GM21737 (cell line): Measurements from ENCODE around the gene CLDN34.

ENCODE experiments used
- ATAC-seq: cut with Tn5 transposase; IDR thresholded peaks from one replicate; pipeline ENCODE4 v1.9.1; 2021; ENCODE audit warnings: mild to moderate bottlenecking, moderate library complexity; ENCODE audit not compliant: unreplicated experiment

Gene CLDN34

GRCh38 chrX:9980401-9980800, 13.2 kb downstream of the CLDN34 start:
- no peak for ATAC-seq

- no peak for ATAC-seq
Observed at GRCh38 chrX:9980927-9981326, 13.8 kb downstream of the CLDN34 start.

DNA sequence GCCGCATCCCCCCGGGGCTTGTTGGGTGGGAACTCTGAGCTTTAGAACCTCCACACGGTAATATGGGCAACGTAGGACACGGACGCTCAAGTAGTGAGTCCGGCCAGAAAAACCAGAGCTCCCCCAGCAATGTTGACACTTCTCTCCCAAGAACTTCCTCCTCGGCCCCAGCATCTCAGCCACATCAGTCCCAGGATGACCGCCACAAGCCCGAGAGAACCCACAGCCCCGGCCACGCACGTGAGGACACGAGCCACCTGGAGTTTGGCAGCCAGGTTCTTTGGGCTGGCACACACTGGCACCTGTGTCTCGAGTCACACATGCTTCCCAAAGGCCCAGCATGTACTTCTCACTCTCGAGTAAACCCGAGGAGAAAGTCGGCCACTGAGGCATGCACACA, 16.3 kb downstream of the CLDN34 start:
- ATAC-seq: no peak

DNA sequence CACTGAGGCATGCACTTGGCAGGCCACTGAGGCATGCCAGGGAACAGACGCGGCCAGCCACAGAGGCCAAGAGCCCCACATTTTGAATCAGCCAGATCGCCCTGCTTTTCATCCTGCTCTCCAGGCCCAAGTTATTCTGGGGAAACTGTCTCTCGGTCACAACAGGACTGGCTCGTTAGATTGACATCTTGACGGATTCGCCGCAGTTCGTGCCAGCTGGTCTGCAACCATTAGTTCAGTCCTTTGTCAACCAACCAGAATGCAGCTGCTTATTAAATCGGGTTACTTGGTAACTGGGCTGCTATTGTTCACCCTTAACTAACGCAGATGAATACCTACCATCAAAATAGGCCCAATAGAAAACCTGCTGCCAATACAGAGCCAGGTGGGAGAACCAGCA, 16.7 kb downstream of the CLDN34 start:
- no peak for ATAC-seq

GRCh38 chrX:9988762-9989161, 21.6 kb downstream of the CLDN34 start:
- no peak for ATAC-seq

GRCh38 chrX:9992061-9992460, 24.9 kb downstream of the CLDN34 start:
- no peak for ATAC-seq

GRCh38 chrX:9992724-9993123, 25.6 kb downstream of the CLDN34 start:
- ATAC-seq: no peak

DNA sequence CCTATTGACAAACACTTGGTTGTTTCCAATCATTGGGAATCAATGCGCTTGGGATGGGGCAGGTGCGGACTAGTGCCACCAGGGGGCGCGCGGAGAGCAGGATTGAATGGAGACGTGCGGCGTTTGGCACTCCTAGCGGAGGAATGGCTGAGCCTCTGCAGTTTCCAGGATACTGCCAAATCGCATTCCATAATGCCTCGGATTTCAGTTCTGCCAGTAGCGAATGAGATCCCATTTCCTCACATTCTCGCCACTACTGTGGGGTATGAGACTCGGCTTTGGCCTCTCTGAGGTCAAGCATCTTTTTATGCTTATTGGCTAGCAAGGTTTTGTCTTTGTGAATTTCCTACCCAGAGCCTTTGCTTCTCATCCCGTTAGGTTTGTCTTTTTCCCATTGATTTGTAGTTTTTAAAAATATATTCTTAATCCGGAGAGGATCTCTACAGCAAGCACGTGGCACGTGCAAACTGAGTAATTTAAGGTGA, 28.7 kb downstream of the CLDN34 start:
- peak; percentile 59 for ATAC-seq

GRCh38 chrX:9997041-9997440, 29.9 kb downstream of the CLDN34 start:
- ATAC-seq: no peak

GRCh38 chrX:9997524-9997923, 30.4 kb downstream of the CLDN34 start:
- ATAC-seq: no peak

DNA sequence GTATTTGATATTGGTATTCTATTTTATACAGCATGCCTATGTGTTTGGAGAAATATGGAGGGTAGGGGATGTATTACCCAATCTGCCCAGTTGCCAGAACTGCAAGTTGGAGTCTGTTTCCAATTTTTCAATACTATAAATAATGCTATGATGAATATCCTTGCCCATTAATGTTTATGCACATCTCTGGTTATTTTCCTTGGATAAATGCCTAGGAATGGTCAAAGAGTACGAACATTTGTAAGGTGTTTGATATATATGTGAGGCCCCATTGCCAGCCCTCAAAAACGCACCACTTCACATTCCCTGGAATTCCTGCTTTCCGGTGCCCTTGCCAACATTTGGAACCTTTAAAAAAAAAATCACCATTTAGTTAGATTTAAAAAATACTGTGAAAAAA, 34.3 kb downstream of the CLDN34 start:
- no peak for ATAC-seq

GRCh38 chrX:10004832-10005475, 37.8 kb downstream of the CLDN34 start:
- no peak for ATAC-seq

GRCh38 chrX:10006086-10006485, 38.9 kb downstream of the CLDN34 start:
- no peak for ATAC-seq

- no peak for ATAC-seq
Observed at GRCh38 chrX:10006770-10007169, 39.6 kb downstream of the CLDN34 start.

- ATAC-seq: no peak
Observed at GRCh38 chrX:10007621-10008020, 40.5 kb downstream of the CLDN34 start.

DNA sequence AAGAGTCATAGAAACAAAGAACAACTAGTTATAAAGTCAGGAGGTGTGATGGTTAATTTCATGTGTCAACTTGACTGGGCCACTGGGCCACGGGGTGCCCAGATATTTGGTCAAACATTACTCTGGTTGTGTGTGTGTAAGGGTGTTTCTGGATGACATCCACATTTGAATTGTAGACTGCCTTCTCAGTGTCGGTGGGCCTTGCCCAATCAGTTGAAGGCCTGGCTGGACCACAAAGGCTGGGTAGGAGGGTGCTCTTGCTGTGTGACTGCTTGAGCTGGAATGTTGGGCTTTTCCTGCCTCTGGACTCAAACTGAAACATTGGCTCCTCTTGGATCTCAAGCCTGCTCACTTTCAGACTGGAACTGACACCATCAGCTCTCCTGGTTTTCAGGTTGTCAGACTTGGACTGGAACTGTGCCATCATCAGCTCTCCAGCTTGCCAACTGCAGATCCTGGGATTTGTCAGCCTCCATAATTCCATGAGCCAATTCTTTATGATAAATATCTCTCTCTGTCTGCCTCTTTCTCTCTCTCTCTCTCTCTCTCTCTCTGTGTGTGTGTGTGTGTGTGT, 41.4 kb downstream of the CLDN34 start:
- no peak for ATAC-seq

GRCh38 chrX:10009741-10010140, 42.6 kb downstream of the CLDN34 start:
- no peak for ATAC-seq

DNA sequence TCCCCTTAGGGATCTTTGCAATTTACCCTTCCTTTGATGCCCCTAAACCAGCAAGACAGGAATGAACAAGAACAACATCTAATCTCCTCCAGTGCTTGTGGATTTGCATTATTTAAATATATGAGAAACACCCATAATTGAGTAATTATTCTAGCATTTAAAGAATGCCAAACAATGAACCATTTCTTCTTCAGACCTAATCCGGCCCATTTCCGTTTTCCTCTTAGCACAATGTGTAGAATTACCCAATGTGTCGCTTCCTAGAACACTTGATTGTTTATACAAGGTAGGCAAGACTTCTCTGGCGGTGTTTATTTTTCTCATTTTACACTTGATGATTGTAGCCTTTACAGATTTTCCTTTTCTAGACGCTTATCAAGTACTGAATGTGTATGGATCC, 43.5 kb downstream of the CLDN34 start:
- no peak for ATAC-seq

GRCh38 chrX:10011261-10011931, 44.2 kb downstream of the CLDN34 start:
- ATAC-seq: no peak

- no peak for ATAC-seq
Observed at GRCh38 chrX:10011991-10012390, 44.8 kb downstream of the CLDN34 start.

GRCh38 chrX:10014462-10015354, 47.5 kb downstream of the CLDN34 start:
- ATAC-seq: peak; percentile 93
